HG03342 (cell line): ENCODE results near the gene UBR3.
"Not testable (repeated sequence)": the region's sequence is repeated elsewhere in the genome, so short reads cannot be mapped to it uniquely, and the experiment has no call there.

Experiments
- ATAC-seq: cut with Tn5 transposase; IDR thresholded peaks from one replicate; pipeline ENCODE4 v1.9.1; 2021; ENCODE audit warnings: mild to moderate bottlenecking, moderate library complexity; ENCODE audit not compliant: unreplicated experiment

The UBR3 gene

GRCh38 chr2:169945515-169945914 is 118.3 kb downstream of the UBR3 start:
- no peak for ATAC-seq

GRCh38 chr2:169946092-169946491 is 118.8 kb downstream of the UBR3 start:
- ATAC-seq, result no peak

- no peak for ATAC-seq
Measured at GRCh38 chr2:169946546-169946945, 119.3 kb downstream of the UBR3 start.

DNA sequence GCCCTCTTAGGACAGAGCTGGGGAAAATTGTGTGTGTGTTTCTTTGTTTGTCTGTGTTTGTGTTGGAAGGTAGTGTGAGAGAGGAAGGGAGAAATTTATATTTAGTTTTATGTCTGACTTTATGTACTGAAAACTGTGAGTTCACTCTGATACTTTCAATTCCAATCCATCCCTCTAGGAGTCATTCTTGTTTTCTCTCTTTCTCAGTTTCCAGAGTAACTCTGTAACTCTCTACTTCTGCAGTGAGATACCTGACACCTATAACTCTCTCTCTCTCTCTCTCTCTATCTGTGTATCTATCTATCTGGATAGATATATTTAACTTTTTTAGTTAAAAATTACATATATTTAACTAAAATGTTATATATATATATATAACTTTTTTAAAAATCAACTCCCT is 128.7 kb downstream of the UBR3 start:
- no peak for ATAC-seq

GRCh38 chr2:169957219-169957618 is 130.0 kb downstream of the UBR3 start:
- not testable (repeated sequence) for ATAC-seq

GRCh38 chr2:169961911-169962310 is 134.7 kb downstream of the UBR3 start:
- no peak for ATAC-seq

- no peak for ATAC-seq
Measured at GRCh38 chr2:169963786-169964185, 136.5 kb downstream of the UBR3 start.

GRCh38 chr2:169964740-169965139 is 137.5 kb downstream of the UBR3 start:
- no peak for ATAC-seq

GRCh38 chr2:169965495-169965894 is 138.2 kb downstream of the UBR3 start:
- no peak for ATAC-seq

- ATAC-seq, result no peak
Measured at GRCh38 chr2:169966454-169966853, 139.2 kb downstream of the UBR3 start.

DNA sequence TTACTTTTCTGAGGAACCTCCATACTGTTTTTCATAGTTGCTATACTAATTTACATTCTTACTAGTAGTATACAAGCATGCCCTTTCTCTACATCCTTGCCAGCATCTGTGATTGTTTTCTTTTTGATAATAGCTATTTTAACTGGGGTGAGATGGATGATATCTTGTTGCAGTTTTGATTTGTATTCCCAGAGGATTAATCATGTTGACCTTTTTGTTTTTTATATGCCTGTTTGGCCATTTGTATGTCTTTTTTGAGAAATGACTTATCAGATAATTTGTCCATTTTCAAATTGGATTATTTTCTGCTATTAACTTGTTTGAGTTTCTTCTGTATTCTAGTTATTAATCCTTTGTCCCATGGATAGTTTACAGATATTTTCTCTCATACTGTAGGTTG is 141.5 kb downstream of the UBR3 start:
- ATAC-seq, result no peak

DNA sequence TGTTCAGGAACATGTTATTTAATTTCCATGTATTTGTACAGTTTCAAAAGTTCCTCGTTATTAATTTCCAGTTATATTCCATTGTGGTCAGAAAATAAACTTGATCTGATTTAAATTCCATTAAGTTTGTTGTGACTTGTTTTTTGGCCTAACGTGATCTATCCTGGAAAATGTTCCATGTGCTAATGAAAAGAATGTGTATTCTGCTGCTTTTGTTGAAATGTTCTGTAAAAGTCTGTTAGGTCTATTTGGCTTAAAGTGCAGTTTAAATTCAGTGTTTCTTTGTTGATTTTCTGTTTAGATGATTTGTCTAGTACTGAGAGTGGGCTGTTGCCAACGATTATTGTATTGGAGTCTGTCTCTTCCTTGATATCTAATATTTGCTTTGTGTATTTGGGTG is 148.0 kb downstream of the UBR3 start:
- no peak for ATAC-seq

GRCh38 chr2:169976335-169976851 is 149.1 kb downstream of the UBR3 start:
- ATAC-seq, result no peak

- ATAC-seq, result no peak
Measured at GRCh38 chr2:169977530-169977929, 150.3 kb downstream of the UBR3 start.

GRCh38 chr2:169978402-169979017 is 151.3 kb downstream of the UBR3 start:
- no peak for ATAC-seq

DNA sequence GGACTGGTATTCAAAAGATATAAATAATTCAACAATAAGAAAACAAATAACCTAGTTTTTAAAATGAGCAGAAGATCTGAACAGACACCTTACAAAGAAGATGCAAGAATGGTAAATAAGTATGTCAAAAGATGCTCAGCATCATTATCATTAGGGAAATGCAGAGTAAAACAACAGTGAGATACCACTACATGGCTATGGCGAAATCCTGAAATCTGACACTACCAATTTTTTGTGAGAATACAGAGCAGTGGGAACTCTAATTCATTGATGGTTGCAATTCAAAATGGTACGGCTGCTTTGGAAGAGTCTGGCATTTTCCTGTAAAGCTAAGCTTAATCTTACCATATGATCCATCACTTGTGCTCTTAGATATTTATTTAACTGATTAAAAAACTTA is 151.8 kb downstream of the UBR3 start:
- ATAC-seq, result no peak

DNA sequence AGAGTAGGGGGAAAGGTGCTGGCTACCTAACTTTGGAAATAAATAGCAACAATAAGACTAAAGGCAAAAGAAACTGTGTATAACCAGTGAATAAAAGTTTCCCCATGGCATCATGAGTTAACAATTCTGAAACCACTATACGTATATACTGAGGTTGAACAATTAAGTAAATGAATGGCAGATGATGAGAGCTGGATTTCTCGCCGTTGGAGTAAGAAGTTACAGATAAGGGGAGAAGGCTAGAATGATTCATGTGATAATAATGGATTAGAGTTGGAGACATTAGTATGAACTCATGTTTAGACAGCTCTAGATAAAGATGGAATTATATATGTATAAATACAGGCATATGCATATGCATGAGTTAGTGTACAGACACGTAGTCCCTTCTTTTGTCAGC is 152.7 kb downstream of the UBR3 start:
- ATAC-seq, result no peak

DNA sequence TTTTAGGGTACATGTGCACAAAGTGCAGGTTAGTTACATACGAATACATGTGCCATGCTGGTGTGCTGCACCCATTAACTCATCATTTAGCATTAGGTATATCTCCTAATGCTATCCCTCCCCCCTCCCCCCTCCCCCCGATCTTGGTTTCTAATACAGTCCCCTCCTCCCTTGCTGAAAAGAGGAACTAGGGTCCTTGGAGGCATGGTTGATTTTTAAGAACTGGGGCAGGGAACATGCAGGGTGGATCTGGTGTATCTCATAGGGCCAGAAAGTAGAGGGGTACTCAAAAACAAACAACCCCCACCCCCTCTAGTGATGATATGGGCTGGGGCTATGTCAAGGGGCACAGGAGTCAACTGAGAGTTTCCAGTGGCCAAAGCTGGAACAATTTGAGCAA is 153.4 kb downstream of the UBR3 start:
- ATAC-seq, result no peak

- no peak for ATAC-seq
Measured at GRCh38 chr2:169982929-169983328, 155.7 kb downstream of the UBR3 start.

DNA sequence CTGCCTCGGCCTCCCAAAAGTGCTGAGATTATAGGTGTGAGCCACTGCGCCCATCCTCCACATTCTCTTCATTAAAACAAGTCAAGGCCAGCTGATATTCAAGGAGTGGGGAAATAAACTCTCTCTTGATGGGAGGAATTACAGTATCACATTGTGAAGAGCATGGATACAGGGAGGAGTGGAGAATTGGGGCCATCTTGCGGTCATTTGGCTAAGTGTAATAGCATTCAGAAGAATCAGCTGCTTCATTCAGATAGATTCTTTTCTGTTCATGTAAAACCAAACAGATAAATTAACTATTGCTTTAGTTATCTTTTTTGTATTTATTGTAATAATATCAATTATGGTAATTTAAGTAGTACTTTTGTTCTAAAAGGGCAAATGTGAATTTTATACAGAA is 156.3 kb downstream of the UBR3 start:
- ATAC-seq, result no peak

- ATAC-seq, result no peak
Measured at GRCh38 chr2:169984145-169984544, 156.9 kb downstream of the UBR3 start.

GRCh38 chr2:169994752-169995151 is 167.5 kb downstream of the UBR3 start:
- ATAC-seq, result no peak
